Measurements from ENCODE around the gene CLIP1. TPM values are rescaled to one million over a fixed set of nuclear protein-coding genes. Genes with fewer than 3 reads are reported as not detected.

CLIP1 gene
- total and polyA plus RNA-seq, 9 donors: 16.2 to 71.5 (median 37.8) TPM

DNA sequence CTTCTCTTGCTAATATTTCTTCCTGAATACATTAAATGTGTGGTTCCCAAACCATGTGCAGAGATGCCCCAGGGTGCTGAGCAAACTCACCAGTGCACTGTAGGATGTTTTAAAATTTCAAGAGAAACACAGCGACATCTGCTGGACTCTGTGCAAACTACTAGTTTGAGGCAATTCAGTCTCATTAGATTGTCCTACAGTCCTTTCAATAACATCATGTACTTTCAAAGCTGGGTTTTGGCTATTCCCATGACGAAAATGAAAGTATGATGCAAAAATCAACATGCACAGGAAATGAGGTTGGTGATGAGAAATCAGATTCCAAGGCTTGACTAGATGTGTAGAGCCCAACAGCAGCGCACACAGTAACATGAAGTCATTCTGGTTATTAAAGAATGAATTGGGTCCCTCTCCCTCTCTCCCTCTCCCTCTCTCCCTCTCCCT lies 66.3 kb downstream of the CLIP1 start:
- TF ChIP-seq EP300 (IDR thresholded peaks at IDR 0.05) (no peak), POLR2A (IDR thresholded peaks at IDR 0.05) (no peak)
- TF ChIP-seq, protein P1, sequence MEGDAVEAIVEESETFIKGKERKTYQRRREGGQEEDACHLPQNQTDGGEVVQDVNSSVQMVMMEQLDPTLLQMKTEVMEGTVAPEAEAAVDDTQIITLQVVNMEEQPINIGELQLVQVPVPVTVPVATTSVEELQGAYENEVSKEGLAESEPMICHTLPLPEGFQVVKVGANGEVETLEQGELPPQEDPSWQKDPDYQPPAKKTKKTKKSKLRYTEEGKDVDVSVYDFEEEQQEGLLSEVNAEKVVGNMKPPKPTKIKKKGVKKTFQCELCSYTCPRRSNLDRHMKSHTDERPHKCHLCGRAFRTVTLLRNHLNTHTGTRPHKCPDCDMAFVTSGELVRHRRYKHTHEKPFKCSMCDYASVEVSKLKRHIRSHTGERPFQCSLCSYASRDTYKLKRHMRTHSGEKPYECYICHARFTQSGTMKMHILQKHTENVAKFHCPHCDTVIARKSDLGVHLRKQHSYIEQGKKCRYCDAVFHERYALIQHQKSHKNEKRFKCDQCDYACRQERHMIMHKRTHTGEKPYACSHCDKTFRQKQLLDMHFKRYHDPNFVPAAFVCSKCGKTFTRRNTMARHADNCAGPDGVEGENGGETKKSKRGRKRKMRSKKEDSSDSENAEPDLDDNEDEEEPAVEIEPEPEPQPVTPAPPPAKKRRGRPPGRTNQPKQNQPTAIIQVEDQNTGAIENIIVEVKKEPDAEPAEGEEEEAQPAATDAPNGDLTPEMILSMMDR (IDR thresholded peaks at IDR 0.05): peak; percentile 51 to 65 (median 62)
- intact Hi-C loops (cut with DNase I): no loop called here
- Histone ChIP-seq H3K27me3 (no peaks in the 10 kb centered on the region), H3K4me1 (ENCODE audit: insufficient read depth) (no peaks in the 10 kb centered on the region), H3K4me3 (no peak overlapping the region), H3K9me3 (no peaks in the 10 kb centered on the region), H3K36me3 (no peaks in the 10 kb centered on the region), H3K27ac (no peak overlapping the region)
- 36 to 39% (median 38%) methylated on average over 3 of the region's 3 CpGs for WGBS, 3 donors
- peak in 3 of 5 donors; percentile 18 to 47 (median 43) for DNase-seq

DNA sequence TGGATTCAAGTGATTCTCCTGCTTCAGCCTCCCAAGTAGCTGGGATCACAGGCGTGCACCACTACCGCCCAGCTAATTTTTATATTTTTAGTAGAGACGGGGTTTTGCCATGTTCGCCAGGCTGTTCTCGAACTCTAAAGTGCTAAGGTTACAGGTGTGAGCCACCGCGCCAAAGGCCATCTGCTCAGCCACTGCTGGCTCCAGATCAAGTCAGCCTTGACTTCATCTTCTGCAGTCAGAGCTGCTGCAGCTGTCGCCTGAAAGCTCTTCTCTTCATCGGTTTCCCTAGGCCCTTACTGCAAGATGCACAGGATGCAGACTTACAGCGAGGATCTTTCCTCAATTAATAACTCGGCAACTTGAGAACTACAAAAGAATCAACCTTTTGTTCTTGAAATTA lies 66.8 kb downstream of the CLIP1 start:
- DNase-seq: no peak
- no peak for TF ChIP-seq EP300 (IDR thresholded peaks at IDR 0.05)
- TF ChIP-seq, protein P1 (IDR thresholded peaks at IDR 0.05): no peak
- no peak for TF ChIP-seq POLR2A (IDR thresholded peaks at IDR 0.05)
- Histone ChIP-seq H3K4me1 (ENCODE audit: insufficient read depth) (no peaks in the 10 kb centered on the region), H3K36me3 (no peaks in the 10 kb centered on the region), H3K27me3 (no peaks in the 10 kb centered on the region), H3K9me3 (no peaks in the 10 kb centered on the region), H3K4me3 (no peak overlapping the region), H3K27ac (no peak overlapping the region)
- 69 to 77% (median 71%) methylated on average over 11 of the region's 11 CpGs for WGBS, 3 donors
- intact Hi-C loops (cut with DNase I): no loop called here

DNA sequence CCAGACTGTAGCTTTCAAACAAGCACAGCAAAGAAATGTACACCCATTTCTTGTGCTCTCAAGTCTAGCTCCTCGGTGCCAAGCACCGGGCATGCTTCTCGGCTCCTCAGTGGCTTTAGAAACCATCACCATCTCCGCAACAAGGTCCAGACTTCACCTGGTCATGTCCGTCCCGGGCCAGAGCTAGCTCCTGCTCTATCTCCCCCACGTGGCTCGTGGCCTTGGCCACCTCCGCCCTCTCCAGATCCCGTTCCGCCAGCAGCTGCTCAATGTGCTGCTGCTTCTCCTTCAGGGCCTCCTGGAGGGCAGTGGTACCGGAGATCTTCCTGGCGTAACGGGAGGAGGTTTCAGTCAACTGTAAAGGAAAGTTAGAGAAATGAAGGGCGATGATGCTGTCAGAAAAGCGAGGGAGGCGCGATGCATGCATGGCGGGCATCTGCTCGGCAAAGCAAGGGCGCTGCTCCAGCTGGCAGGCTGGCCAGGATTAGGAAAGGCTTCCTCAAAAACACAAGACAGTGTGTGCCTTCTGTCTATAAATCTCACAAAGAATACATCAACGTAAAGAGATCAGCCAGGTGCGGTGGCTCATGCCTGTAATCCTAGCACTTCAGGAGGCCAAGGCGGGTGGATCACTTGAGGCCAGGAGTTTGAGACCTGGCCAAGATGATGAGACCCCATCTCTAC lies 67.4 kb downstream of the CLIP1 start:
- Histone ChIP-seq H3K27me3 (no peaks in the 10 kb centered on the region), H3K4me3 (no peak overlapping the region), H3K27ac (no peak overlapping the region), H3K36me3 (no peaks in the 10 kb centered on the region), H3K4me1 (ENCODE audit: insufficient read depth) (no peaks in the 10 kb centered on the region), H3K9me3 (no peaks in the 10 kb centered on the region)
- DNase-seq: no peak
- intact Hi-C loops (cut with DNase I): no loop called here
- WGBS, 3 donors: 84 to 87% (median 85%) methylated on average over 24 of the region's 24 CpGs
- TF ChIP-seq EP300 (IDR thresholded peaks at IDR 0.05): no peak
- TF ChIP-seq, protein P1 (IDR thresholded peaks at IDR 0.05): no peak
- TF ChIP-seq POLR2A (IDR thresholded peaks at IDR 0.05): no peak

DNA sequence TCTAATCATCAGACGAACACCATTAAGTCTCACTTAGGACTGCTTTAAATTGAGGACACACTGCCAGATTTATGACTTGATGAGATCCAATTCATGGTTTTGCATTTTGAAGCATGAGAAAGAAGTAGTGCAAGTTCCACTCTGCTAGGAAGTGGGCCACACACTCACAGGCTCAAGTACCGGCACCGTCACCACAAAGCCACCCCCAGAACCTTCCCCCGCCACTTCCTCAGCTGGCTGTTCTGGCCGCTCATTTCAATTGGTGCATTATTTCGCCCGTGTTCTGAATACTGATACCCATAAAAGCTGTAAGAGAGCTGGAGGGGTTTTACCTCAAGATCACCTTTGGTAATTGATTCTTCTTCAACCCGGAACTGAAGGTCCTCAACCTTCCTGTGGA lies 70.1 kb downstream of the CLIP1 start:
- intact Hi-C loops (cut with DNase I): no loop called here
- H3K9me3 ChIP-seq: no peaks in the 10 kb centered on the region
- H3K4me3 ChIP-seq: no peak overlapping the region
- H3K27me3 ChIP-seq: no peaks in the 10 kb centered on the region
- no peak for DNase-seq
- H3K27ac ChIP-seq: no peak overlapping the region
- H3K4me1 ChIP-seq (ENCODE audit: insufficient read depth): no peaks in the 10 kb centered on the region
- no peaks in the 10 kb centered on the region for H3K36me3 ChIP-seq
- WGBS, 3 donors: 95 to 96% (median 95%) methylated on average over 8 of the region's 8 CpGs
- TF ChIP-seq POLR2A (IDR thresholded peaks at IDR 0.05): no peak
- TF ChIP-seq, protein P1 (IDR thresholded peaks at IDR 0.05): no peak

Measured in ovary (tissue), 9 donors.